Large intestine (tissue), 3 donors: ENCODE measurements around the gene NSRP1. TPM values are rescaled to one million over a fixed set of nuclear protein-coding genes. Genes with fewer than 3 reads are reported as not detected.
"Not testable (repeated sequence)": the region's sequence is repeated elsewhere in the genome, so short reads cannot be mapped to it uniquely, and the experiment has no call there.

Experiments
- DNase-seq, 2 donors: peaks; one replicate each; pipeline versions ENCODE4 v3.0.0 to v3.0.0-alpha.2; 2013
- H3K27ac ChIP-seq: one replicate; pipeline ENCODE4 v1.5.1; 2013; ENCODE audit warnings: low read length
- H3K27me3 ChIP-seq: 2 replicates; pipeline ENCODE4 v1.6.1; 2013; ENCODE audit warnings: low read length; ENCODE audit not compliant: control insufficient read depth, insufficient read depth
- H3K36me3 ChIP-seq: 2 replicates; pipeline ENCODE4 v1.6.1; 2013; ENCODE audit warnings: low read length; ENCODE audit not compliant: control insufficient read depth, insufficient read depth
- H3K4me1 ChIP-seq: one replicate; pipeline ENCODE4 v1.6.1; 2013; ENCODE audit warnings: low read length; ENCODE audit not compliant: control insufficient read depth, insufficient read depth
- H3K4me3 ChIP-seq: one replicate; pipeline ENCODE4 v1.5.1; 2013; ENCODE audit warnings: low read length
- H3K9me3 ChIP-seq: one replicate; pipeline ENCODE4 v1.6.1; 2013; ENCODE audit warnings: mild to moderate bottlenecking, low read depth, low read length, moderate library complexity; ENCODE audit not compliant: control insufficient read depth
- WGBS: methylation state at CpG from one replicate; pipeline ENCODE4 v1.1.5; 2013; ENCODE audit warnings: low lambda C conversion rate; ENCODE audit not compliant: insufficient coverage; 5-methylcytosine and 5-hydroxymethylcytosine counted together
- polyA plus RNA-seq: library from polyadenylated mRNA; unstranded; fragments of 120-200 nt; gene quantifications from one replicate; pipeline ENCODE4 v1.2.1, GENCODE V29; 2013

The NSRP1 gene
- polyA plus RNA-seq, 1 donor = 28.3 TPM

- Histone ChIP-seq H3K9me3 (no peaks in the 10 kb centered on the region), H3K36me3 (peaks cover 11% of the 10 kb centered on the region), H3K4me3 (no peak overlapping the region), H3K27ac (no peak overlapping the region), H3K4me1 (peaks cover 4% of the 10 kb centered on the region), H3K27me3 (no peaks in the 10 kb centered on the region)
- no peak for DNase-seq
- WGBS = 80% methylated on average over 1 of the region's 1 CpG
Measured at GRCh38 chr17:30174556-30174955, 57.9 kb downstream of the NSRP1 start.

DNA sequence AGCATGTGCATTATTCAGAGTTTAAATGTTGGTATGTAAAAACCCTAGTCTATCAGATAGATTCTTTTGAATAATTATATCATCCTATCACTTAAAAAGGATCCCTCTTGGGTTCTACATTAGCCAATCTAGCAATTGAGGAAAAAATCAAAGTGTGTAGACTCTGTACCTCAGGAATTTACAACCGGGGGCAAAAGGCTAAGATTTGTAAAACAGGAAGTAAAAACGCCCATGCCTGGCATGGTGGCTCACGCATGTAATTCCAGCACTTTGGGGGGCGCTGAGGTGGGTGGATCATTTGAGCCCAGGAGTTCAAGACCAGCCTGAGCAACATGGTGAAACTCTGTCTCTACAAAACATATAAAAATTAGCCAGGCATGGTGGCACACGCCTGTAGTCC is 60.2 kb downstream of the NSRP1 start:
- 0% methylated on average over 1 of the region's 5 CpGs for WGBS
- Histone ChIP-seq H3K36me3 (peaks cover 31% of the 10 kb centered on the region), H3K4me3 (no peak overlapping the region), H3K27ac (peak overlapping the region; percentile 16), H3K4me1 (peaks cover 4% of the 10 kb centered on the region), H3K27me3 (no peaks in the 10 kb centered on the region), H3K9me3 (no peaks in the 10 kb centered on the region)
- peak; percentile 68 to 83 for DNase-seq

DNA sequence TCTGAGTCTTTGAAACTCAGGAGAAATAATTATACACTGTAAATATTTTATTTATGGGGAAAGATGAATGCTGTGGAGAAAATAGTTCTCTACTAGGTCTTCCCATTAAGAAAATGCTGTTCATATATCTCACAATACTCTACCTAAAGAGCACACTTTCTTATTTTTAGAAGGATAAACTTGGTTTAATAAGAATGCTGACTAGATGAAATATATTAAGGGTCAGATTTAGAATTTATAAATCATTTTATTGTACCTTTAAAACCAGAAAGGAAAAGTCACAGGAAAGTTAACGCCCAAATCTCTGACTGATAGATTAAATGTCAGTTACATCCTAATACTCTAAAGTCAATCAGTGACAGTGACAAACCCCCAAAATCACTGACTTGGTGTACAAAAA is 70.1 kb downstream of the NSRP1 start:
- no peak for DNase-seq
- no peak overlapping the region for H3K27ac ChIP-seq
- H3K4me1 ChIP-seq = no peaks in the 10 kb centered on the region
- H3K36me3 ChIP-seq = peaks cover 35% of the 10 kb centered on the region
- H3K27me3 ChIP-seq = no peaks in the 10 kb centered on the region
- WGBS = 100% methylated on average over 1 of the region's 1 CpG
- no peak overlapping the region for H3K4me3 ChIP-seq
- H3K9me3 ChIP-seq = no peaks in the 10 kb centered on the region

- H3K36me3 ChIP-seq = peaks cover 28% of the 10 kb centered on the region
- no peaks in the 10 kb centered on the region for H3K4me1 ChIP-seq
- H3K9me3 ChIP-seq = no peaks in the 10 kb centered on the region
- no peaks in the 10 kb centered on the region for H3K27me3 ChIP-seq
- peak in 1 of 2 donors; percentile 4 for DNase-seq
- no peak overlapping the region for H3K27ac ChIP-seq
- no CpG with 5 or more reads among the region's 2 CpGs for WGBS
- no peak overlapping the region for H3K4me3 ChIP-seq
Measured at GRCh38 chr17:30187573-30187972, 71.0 kb downstream of the NSRP1 start.

DNA sequence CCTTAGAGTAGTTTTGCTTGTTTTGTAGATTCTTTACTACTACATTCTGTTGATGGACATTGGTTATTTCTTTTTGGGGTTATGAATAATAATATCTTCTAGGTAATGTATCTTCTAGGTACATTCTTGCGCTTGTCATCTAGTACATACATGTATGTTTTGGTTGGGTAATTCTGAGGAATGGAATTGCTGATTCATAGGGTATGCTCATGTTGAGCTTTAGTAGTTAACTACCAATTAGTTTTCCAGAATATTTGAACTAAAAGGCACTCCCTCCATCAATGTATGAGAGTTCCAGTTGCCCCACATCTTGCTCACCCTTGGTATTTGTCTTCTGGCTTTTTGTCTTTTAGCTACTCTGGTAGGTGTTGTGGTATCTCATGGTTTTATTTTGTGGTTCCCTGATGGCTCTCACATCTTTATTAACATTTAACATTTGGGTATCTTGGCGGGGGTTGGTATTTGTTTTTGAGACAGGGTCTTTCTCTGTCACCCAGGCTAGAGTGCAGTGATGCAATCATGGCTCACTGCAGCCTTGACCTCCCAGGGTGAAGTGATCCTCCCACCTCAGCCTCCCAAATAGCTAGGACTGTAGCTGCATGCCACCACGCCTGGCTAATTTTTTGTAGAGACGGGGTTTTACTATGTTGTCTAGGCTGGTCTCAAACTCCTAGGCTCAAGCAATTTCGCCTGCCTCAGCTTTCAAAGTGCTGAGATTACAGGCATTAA is 71.8 kb downstream of the NSRP1 start:
- no peaks in the 10 kb centered on the region for H3K9me3 ChIP-seq
- peaks cover 28% of the 10 kb centered on the region for H3K36me3 ChIP-seq
- H3K27ac ChIP-seq = no peak overlapping the region
- no peak overlapping the region for H3K4me3 ChIP-seq
- no peak for DNase-seq
- H3K4me1 ChIP-seq = no peaks in the 10 kb centered on the region
- H3K27me3 ChIP-seq = no peaks in the 10 kb centered on the region
- 83% methylated on average over 1 of the region's 5 CpGs for WGBS

- H3K4me3 ChIP-seq = no peak overlapping the region
- DNase-seq = no peak
- whole genome bisulfite sequencing = no CpG with 5 or more reads among the region's 2 CpGs
- H3K27me3 ChIP-seq = no peaks in the 10 kb centered on the region
- H3K9me3 ChIP-seq = no peaks in the 10 kb centered on the region
- H3K36me3 ChIP-seq = peaks cover 3% of the 10 kb centered on the region
- H3K4me1 ChIP-seq = no peaks in the 10 kb centered on the region
- H3K27ac ChIP-seq = no peak overlapping the region
Measured at GRCh38 chr17:30191072-30191471, 74.5 kb downstream of the NSRP1 start.

- no peaks in the 10 kb centered on the region for H3K27me3 ChIP-seq
- H3K36me3 ChIP-seq = peaks cover 7% of the 10 kb centered on the region
- H3K27ac ChIP-seq = no peak overlapping the region
- 100% methylated on average over 1 of the region's 3 CpGs for WGBS
- no peaks in the 10 kb centered on the region for H3K9me3 ChIP-seq
- H3K4me3 ChIP-seq = no peak overlapping the region
- no peaks in the 10 kb centered on the region for H3K4me1 ChIP-seq
- DNase-seq = no peak
Measured at GRCh38 chr17:30196504-30196903, 79.9 kb downstream of the NSRP1 start.

DNA sequence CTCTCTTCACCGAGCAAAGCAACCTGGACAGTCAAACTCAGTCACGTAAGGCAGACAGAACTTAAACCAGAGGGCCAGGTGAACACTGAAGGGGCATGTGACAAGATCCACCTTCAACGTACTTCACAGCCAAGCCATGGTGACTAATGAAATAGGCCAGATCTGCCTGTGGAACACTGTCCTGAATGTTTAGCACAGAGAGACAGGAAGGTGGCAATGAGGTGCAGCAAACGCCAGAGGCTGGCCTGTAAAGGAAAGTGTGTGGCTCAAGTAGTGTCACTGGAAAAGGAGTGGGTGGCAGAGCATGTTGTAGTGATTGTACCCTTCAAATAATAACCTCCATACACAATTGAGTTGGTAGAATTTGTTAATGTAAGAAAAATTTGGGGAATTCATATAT is 80.8 kb downstream of the NSRP1 start:
- H3K27me3 ChIP-seq = no peaks in the 10 kb centered on the region
- DNase-seq = no peak
- peaks cover 7% of the 10 kb centered on the region for H3K36me3 ChIP-seq
- no peak overlapping the region for H3K4me3 ChIP-seq
- no peaks in the 10 kb centered on the region for H3K9me3 ChIP-seq
- WGBS = 90% methylated on average over 2 of the region's 4 CpGs
- H3K27ac ChIP-seq = no peak overlapping the region
- H3K4me1 ChIP-seq = no peaks in the 10 kb centered on the region

DNA sequence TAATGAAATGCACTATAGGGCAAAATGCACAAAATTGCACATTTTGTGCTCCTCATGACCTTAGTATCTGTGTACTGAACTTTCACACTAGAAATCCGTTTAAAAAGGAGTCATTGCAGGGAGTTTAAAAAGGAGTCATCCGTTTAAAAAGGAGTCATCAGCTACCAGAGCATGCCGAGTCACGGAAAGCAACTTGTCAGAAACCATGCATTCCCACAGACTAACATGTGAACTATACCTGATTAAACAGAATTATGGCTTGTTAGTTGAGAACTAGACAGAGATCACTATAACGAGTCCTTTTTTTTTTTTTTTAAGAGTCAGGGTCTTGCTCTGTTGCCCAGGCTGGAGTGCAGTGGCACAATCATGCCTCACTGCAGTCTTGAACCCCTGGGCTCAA is 83.0 kb downstream of the NSRP1 start:
- H3K4me3 ChIP-seq = no peak overlapping the region
- H3K9me3 ChIP-seq = no peaks in the 10 kb centered on the region
- H3K27ac ChIP-seq = no peak overlapping the region
- no CpG with 5 or more reads among the region's 5 CpGs for WGBS
- no peaks in the 10 kb centered on the region for H3K27me3 ChIP-seq
- no peak for DNase-seq
- H3K4me1 ChIP-seq = no peaks in the 10 kb centered on the region
- H3K36me3 ChIP-seq = peaks cover 7% of the 10 kb centered on the region

- Histone ChIP-seq H3K4me3 (no peak overlapping the region), H3K27ac (no peak overlapping the region), H3K36me3 (peaks cover 7% of the 10 kb centered on the region), H3K9me3 (no peaks in the 10 kb centered on the region), H3K27me3 (no peaks in the 10 kb centered on the region), H3K4me1 (no peaks in the 10 kb centered on the region)
- WGBS = no CpG with 5 or more reads among the region's 10 CpGs
- DNase-seq = no peak
Measured at GRCh38 chr17:30200106-30200505, 83.5 kb downstream of the NSRP1 start.

DNA sequence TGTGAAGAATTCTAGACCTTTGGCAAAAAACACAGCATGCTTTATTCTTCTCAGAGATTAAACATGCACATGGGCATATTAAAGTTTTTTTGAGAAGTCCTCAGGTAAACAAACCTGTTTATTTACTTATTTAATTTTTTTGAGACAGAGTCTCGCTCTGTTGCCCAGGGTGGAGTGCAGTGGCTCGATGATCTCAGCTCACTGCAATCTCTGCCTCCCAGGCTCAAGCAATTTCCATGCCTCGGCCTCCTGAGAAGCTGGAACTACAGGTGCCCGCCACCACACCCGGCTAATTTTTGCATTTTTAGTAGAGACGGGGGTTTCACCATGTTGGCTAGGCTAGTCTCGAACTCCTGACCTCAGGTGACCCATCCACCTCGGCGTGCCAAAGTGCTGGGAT is 84.0 kb downstream of the NSRP1 start:
- no CpG with 5 or more reads among the region's 9 CpGs for WGBS
- not testable (repeated sequence) for H3K4me1 ChIP-seq, DNase-seq, H3K4me3 ChIP-seq, H3K27me3 ChIP-seq, H3K9me3 ChIP-seq, H3K27ac ChIP-seq
- H3K36me3 ChIP-seq = peaks cover 10% of the 10 kb centered on the region
